Endothelial cell of umbilical vein (primary cell): ENCODE results near the gene C9orf78.

Experiments used
- CTCF ChIP-seq, 2 donors: IDR thresholded peaks; 1 replicate in 1 of 2; 2 replicates in 1 of 2; pipeline ENCODE4 v1.5.1; 2011; ENCODE audit warnings: low read length in 2 of 2, mild to moderate bottlenecking in 2 of 2, moderate library complexity in 2 of 2, control low read depth in 1 of 2, inconsistent platforms in 1 of 2, low read depth in 1 of 2; ENCODE audit not compliant: insufficient read depth in 1 of 2; ENCODE audit errors: extremely low read depth in 1 of 2
- EZH2 ChIP-seq: IDR thresholded peaks from 2 replicates; pipeline ENCODE4 v1.6.1; 2012; ENCODE audit warnings: borderline replicate concordance, low read depth, mild to moderate bottlenecking, moderate library complexity, low read length, inconsistent platforms; ENCODE audit not compliant: severe bottlenecking
- MAX ChIP-seq: IDR thresholded peaks from 2 replicates; pipeline ENCODE4 v1.6.1; 2011; ENCODE audit not compliant: insufficient read depth, insufficient read length
- MYC ChIP-seq: IDR thresholded peaks from one replicate; pipeline ENCODE4 v1.6.1; 2011; ENCODE audit warnings: mild to moderate bottlenecking, low read depth, low read length
- POLR2A ChIP-seq: IDR thresholded peaks from 2 replicates; pipeline ENCODE4 v1.6.1; 2012; ENCODE audit warnings: low read depth, mild to moderate bottlenecking, control low read depth, low read length
- POLR2AphosphoS5 ChIP-seq: IDR thresholded peaks from 2 replicates; pipeline ENCODE4 v1.6.1; 2012; ENCODE audit warnings: low read depth, mild to moderate bottlenecking, control low read depth, low read length, moderate library complexity; ENCODE audit not compliant: insufficient read depth

- TF ChIP-seq CTCF (IDR thresholded peaks at IDR 0.05; ENCODE audit: extremely low read depth in 1 of 2, insufficient read depth in 1 of 2, low read depth in 1 of 2, low read length in 2 of 2) (no peak), POLR2AphosphoS5 (no peak), POLR2A (no peak), MYC (no peak), MAX (no peak), EZH2 (no peak)
These were observed 41.7 kb upstream of the C9orf78 start for GRCh38 chr9:129876815-129877214.
